AG09319 (cell line): ENCODE measurements around the gene TUBB1.
"Not testable (repeated sequence)": the region's sequence is repeated elsewhere in the genome, so short reads cannot be mapped to it uniquely, and the experiment has no call there.

Experiments used
- DNase-seq: peaks from one replicate; pipeline ENCODE4 v3.0.0-alpha.2; 2010; ENCODE audit warnings: low read depth; ENCODE audit errors: extremely low read depth
- CTCF ChIP-seq: IDR thresholded peaks from 2 replicates; pipeline ENCODE4 v1.5.1; 2011; ENCODE audit warnings: low read depth, mild to moderate bottlenecking, inconsistent platforms, low read length, moderate library complexity

TUBB1 gene

GRCh38 chr20:59006167-59006863 lies 12.9 kb upstream of the TUBB1 start:
- no peak for DNase-seq
- no peak for TF ChIP-seq CTCF

- TF ChIP-seq CTCF: no peak
- no peak for DNase-seq
These were observed 12.2 kb upstream of the TUBB1 start, which contains the start of gene CTSZ for GRCh38 chr20:59006864-59007664. Gene CTSZ (minus strand): TSS chr20:59007254. CDS start chr20:59007128, 126 bp downstream.

- no peak for TF ChIP-seq CTCF
- DNase-seq: no peak
These were observed 11.3 kb upstream of the TUBB1 start for GRCh38 chr20:59007665-59008511.

GRCh38 chr20:59008715-59009336 lies 10.4 kb upstream of the TUBB1 start:
- TF ChIP-seq CTCF: no peak
- DNase-seq: no peak

- DNase-seq: no peak
- no peak for TF ChIP-seq CTCF
These were observed 8.8 kb upstream of the TUBB1 start for GRCh38 chr20:59010321-59010994.

- peak; percentile 73 for DNase-seq
- TF ChIP-seq CTCF: no peak
These were observed 8.0 kb upstream of the TUBB1 start for GRCh38 chr20:59010995-59011873.

- DNase-seq: not testable (repeated sequence)
These were observed 7.4 kb upstream of the TUBB1 start for GRCh38 chr20:59011874-59012157.
